AG09319 (cell line): ENCODE results near the gene ADGRE1.

Experiments used
- DNase-seq: peaks from one replicate; pipeline ENCODE4 v3.0.0-alpha.2; 2010; ENCODE audit warnings: low read depth; ENCODE audit errors: extremely low read depth
- CTCF ChIP-seq: IDR thresholded peaks from 2 replicates; pipeline ENCODE4 v1.5.1; 2011; ENCODE audit warnings: low read depth, mild to moderate bottlenecking, inconsistent platforms, low read length, moderate library complexity

Gene ADGRE1

DNA sequence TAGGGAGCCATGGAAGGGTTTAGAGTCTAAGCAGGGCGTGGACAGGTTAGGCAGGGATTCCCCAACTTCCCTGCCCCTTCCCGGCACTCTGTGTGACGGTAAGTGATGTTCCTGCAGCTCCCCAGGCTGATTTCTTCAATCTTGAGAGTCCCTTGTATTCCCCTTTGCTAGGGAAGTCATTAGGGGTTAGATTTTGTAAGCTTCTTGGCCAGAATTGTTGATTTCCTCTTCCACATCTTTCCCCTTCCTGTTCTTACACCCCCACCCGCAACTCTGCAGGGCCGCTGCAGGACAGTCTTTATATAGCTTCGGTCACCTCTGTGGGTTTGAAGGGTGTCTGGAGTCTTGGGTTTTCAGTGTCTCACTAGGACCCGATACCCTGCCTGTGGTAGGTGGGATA, 10.6 kb upstream of the ADGRE1 start:
- DNase-seq, result no peak
- TF ChIP-seq CTCF, result no peak

DNA sequence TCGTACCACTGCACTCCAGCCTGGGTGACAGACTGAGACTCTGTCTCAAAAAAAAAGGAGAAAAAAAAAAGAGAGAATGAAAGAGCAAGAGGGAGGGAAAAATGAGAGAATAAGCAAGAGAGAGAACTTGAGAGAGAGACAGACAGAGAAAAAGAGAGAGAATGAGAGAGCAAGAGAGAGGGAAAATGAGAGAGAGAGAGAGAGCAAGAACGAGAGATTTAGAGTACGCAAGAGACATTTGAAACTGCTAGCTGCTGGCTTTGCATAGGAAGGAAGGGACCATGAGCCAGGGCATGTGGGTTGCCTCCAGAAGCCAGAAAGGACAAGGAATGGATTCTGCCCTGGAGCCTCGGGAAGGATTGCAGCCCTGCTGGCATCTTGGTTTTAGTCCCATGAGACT, 9.6 kb upstream of the ADGRE1 start:
- TF ChIP-seq CTCF, result no peak
- DNase-seq, result no peak

DNA sequence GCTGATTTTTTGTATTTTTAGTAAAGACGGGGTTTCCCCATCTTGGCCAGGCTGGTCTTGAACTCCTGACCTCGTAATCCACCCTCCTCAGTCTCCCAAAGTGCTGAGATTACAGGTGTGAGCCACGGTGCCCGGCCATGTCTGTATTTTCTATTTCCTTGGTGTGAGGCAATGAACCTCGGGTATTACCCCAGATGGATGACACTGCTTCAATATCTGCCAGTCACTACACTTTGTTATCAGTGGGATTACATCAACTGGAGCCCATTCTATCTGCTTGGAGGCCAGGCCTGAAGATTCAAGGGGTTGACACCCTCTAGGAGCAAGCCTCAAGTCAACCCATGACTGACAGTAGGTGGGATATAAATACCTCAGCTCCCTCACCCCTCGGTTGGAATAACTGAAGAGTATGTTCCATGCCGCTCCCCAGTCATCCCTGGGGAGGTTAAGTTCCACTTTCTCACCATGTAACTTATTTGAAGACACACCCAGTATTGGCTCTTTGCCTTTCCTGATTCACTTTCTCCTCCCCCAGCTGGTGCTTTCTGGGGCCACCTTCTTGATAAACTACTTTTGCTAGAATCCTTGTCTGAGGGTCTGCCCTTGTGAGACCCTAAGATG, 992 bp upstream of the ADGRE1 start:
- no peak for DNase-seq
- no peak for TF ChIP-seq CTCF

DNA sequence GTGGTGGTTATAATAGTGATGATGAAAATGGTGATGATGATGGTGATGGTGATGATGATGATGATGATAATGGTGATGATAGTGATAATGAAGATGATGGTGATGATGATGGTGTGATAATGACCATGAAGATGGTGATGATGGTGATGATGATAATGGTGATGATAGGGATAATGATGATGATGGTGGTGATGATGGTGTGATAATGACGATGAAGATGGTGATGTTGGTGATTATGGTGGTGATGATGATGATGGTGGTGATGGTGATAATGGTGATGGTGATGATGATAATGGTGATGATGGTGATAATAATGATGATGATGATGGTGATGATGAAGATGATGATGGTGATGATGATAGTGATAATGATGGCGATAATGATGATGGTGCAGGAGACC, 1.6 kb downstream of the ADGRE1 start:
- DNase-seq, result no peak
- TF ChIP-seq CTCF, result no peak

DNA sequence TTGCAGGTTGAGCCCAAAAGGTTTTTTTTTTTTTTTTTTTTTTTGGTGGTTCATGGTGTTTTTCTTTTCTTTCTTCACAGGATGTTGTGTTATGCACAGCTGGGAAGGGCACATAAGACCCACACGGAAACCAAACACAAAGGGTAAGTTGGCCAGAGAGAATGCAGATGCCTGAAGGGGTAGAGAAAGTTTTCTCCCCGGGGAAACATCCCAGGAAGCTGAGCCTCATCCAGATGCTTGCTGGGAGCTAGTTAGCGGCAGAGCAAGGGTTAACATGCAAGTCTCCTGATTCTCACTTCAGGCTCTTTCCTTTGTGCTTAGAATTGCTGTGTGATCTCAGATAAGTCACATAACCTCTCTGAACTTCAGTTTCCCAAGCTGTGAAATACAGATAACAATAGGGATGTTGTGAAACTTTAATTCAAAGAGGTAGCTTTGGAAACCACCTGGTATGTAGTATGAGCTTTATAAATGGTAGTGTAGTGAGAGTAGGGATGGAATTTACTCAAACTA, 3.1 kb downstream of the ADGRE1 start:
- TF ChIP-seq CTCF, result no peak
- DNase-seq, result no peak

GRCh38 chr19:6890938-6891337, 3.6 kb downstream of the ADGRE1 start:
- no peak for DNase-seq
- no peak for TF ChIP-seq CTCF

GRCh38 chr19:6891761-6892385, 4.5 kb downstream of the ADGRE1 start:
- DNase-seq, result no peak
- TF ChIP-seq CTCF, result no peak
